Bronchial epithelial cell (primary cell): ENCODE measurements around the gene RNF41. TPM values are rescaled to one million over a fixed set of nuclear protein-coding genes. Genes with fewer than 3 reads are reported as not detected.

Source experiments
- DNase-seq: peaks from one replicate; pipeline ENCODE4 v3.0.0-alpha.2; 2010; ENCODE audit warnings: low read depth
- FAIRE-seq: peaks from 2 replicates; lab custom pipeline; 2011; peaks lifted over from hg19 to GRCh38; lab: Jason Lieb, UNC
- H3K27me3 ChIP-seq: 2 replicates; pipeline ENCODE4 v1.5.1; 2011; ENCODE audit warnings: low read length; ENCODE audit not compliant: control insufficient read depth, insufficient read depth
- H3K36me3 ChIP-seq: 2 replicates; pipeline ENCODE4 v1.5.1; 2011; ENCODE audit warnings: low read length; ENCODE audit not compliant: control insufficient read depth, insufficient read depth
- H3K4me3 ChIP-seq: 2 replicates; pipeline ENCODE4 v1.5.1; 2011; ENCODE audit warnings: mild to moderate bottlenecking, low read depth, low read length, control low read depth
- total RNA-seq: library from RNA; depleted of rRNA; stranded (reverse); fragments of >200 nt; gene quantifications from 2 replicates; pipeline ENCODE4 v1.2.1, GENCODE V29; 2014
- TF ChIP-seq, protein P1 (sequence below): IDR thresholded peaks from 2 replicates; pipeline ENCODE4 v1.5.1; 2011; ENCODE audit warnings: mild to moderate bottlenecking, moderate library complexity, low read length, control low read depth, inconsistent platforms; ENCODE audit not compliant: insufficient read depth, severe bottlenecking

The RNF41 gene
- total RNA-seq, 1 donor from 2014 or later, result 102 TPM

GRCh38 chr12:56231184-56231582 lies 9.5 kb upstream of the RNF41 start:
- FAIRE-seq, result no peak
- no peak for DNase-seq
- H3K27me3 ChIP-seq, result no peaks in the 10 kb centered on the region
- no peak overlapping the region for H3K4me3 ChIP-seq
- H3K36me3 ChIP-seq, result peaks cover under 1% of the 10 kb centered on the region
- TF ChIP-seq, protein P1, sequence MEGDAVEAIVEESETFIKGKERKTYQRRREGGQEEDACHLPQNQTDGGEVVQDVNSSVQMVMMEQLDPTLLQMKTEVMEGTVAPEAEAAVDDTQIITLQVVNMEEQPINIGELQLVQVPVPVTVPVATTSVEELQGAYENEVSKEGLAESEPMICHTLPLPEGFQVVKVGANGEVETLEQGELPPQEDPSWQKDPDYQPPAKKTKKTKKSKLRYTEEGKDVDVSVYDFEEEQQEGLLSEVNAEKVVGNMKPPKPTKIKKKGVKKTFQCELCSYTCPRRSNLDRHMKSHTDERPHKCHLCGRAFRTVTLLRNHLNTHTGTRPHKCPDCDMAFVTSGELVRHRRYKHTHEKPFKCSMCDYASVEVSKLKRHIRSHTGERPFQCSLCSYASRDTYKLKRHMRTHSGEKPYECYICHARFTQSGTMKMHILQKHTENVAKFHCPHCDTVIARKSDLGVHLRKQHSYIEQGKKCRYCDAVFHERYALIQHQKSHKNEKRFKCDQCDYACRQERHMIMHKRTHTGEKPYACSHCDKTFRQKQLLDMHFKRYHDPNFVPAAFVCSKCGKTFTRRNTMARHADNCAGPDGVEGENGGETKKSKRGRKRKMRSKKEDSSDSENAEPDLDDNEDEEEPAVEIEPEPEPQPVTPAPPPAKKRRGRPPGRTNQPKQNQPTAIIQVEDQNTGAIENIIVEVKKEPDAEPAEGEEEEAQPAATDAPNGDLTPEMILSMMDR, result no peak

DNA sequence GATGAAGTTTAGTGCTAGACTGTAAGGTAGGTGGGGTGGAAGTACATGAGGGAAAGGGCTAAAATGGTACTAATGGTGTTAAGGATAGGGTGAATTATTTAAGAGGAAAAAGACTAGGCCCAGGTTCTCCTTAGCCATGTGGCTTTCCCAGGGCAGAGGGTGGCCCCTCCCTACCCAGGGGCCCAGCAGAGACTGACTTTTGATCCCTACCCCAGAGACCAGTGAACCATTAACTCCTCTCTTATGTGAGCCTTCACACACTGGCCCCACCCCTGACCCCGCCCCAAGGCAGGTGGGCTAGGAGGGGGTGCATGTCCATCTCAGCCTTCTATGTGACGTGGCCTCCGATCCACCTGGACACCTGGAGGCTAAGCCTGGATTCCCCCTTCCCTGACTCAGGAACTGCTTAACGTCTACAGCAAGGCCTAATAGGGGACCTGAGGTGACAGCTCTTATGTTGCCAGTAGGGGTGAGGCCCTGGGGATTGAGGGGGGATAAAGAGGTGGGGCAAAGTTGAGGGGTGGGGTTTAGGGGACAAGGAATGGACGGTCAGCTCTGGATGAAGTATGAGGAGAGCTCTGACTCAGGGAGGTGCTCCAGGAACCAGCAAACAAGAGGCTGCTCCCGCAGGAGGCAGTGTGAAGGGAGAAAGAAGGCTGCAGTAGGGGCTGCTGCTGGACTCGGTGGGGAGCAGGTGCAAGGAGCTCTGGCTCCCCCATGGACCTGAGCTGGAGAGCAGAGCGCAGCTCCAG lies 8.9 kb upstream of the RNF41 start:
- TF ChIP-seq, protein P1, result no peak
- Histone ChIP-seq H3K36me3 (peaks cover 2% of the 10 kb centered on the region), H3K27me3 (no peaks in the 10 kb centered on the region), H3K4me3 (no peak overlapping the region)
- FAIRE-seq, result no peak
- no peak for DNase-seq

GRCh38 chr12:56229916-56230431 lies 8.3 kb upstream of the RNF41 start, which contains the start of gene SLC39A5:
SLC39A5 (plus strand) TSS chr12:56230051; CDS start chr12:56231275, 1,224 bp downstream.
- TF ChIP-seq, protein P1, result no peak
- FAIRE-seq, result no peak
- Histone ChIP-seq H3K4me3 (no peak within 1 kb of the TSS), H3K36me3 (peaks cover 2% of the 10 kb centered on the region), H3K27me3 (no peaks in the 10 kb centered on the region)
- no peak for DNase-seq

GRCh38 chr12:56229082-56229481 lies 7.4 kb upstream of the RNF41 start:
- TF ChIP-seq, protein P1, result no peak
- no peak for FAIRE-seq
- no peaks in the 10 kb centered on the region for H3K27me3 ChIP-seq
- H3K36me3 ChIP-seq, result peaks cover 2% of the 10 kb centered on the region
- no peak overlapping the region for H3K4me3 ChIP-seq
- DNase-seq, result no peak

GRCh38 chr12:56224954-56225353 lies 3.2 kb upstream of the RNF41 start:
- FAIRE-seq (no peak), DNase-seq (no peak)
- Histone ChIP-seq H3K27me3 (no peaks in the 10 kb centered on the region), H3K4me3 (peak overlapping the region; percentile 59), H3K36me3 (peaks cover 2% of the 10 kb centered on the region)
- TF ChIP-seq, protein P1, result no peak
